ENCODE results near the gene FXYD2. TPM values are rescaled to one million over a fixed set of nuclear protein-coding genes. Genes with fewer than 3 reads are reported as not detected.

FXYD2 gene
- total RNA-seq, 1 experiment from 2014 or later, result not detected

DNA sequence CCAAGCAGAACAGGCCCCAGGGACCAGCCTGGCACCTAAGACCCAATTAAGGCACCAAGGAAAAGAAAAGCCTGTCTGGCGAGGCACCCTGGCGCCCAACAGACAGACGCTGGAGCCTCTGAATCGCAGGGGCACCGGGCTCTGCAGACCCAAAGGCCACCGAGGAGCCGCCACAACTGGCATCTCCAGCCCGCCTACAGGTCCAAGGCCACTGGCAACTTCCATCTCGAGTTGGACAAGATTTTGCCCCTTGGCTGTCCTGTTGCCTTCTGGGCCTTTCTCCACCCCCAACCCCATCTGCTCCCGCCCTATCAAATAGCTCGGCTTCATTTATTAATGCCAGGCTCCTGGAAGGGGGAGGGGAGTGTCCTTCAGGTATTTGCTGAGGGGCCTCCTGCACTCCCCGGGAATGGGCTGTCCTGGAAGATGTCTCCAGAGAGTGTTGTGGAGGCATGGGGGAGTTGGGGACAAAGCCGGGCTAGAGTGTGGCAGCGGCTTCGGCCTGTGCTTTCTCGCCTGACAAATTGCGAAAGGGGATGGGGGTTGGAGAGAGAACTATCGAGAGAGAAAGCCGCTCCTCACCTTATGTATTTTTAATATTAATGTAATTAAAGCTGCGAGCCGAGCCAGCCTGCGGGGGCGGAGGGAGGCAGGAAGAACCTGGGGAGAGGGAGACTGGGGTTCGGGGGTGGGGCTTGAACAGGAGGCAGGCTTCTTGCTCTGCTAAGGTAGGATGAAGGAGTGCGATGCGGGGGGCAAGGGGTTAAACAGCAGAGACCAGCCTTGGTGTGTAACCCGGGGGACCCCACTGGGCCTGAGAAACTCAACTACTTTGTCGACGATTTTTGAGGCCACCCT lies 29.5 kb downstream of the FXYD2 start:
- no TSS peak for BruUV-seq (replicated peaks)
- ChIA-PET CTCF (interaction anchor here (0.6 kb wide), 1 partner anchor 14 kb away, joined by 4 read pairs; no protein-coding TSS in a partner anchor), POLR2A (ENCODE audit: unreplicated experiment) (no interaction called here)
- H3K36me3 ChIP-seq (ENCODE audit: low read depth), result no peaks in the 10 kb centered on the region
- no peak overlapping the region for H2AFZ ChIP-seq
- H3K27me3 ChIP-seq (ENCODE audit: insufficient read depth, low read depth), result peaks cover 80% of the 10 kb centered on the region
- no peak for TF ChIP-seq EZH2 (IDR thresholded peaks at IDR 0.05; ENCODE audit: low read depth)
- TF ChIP-seq, protein P1, sequence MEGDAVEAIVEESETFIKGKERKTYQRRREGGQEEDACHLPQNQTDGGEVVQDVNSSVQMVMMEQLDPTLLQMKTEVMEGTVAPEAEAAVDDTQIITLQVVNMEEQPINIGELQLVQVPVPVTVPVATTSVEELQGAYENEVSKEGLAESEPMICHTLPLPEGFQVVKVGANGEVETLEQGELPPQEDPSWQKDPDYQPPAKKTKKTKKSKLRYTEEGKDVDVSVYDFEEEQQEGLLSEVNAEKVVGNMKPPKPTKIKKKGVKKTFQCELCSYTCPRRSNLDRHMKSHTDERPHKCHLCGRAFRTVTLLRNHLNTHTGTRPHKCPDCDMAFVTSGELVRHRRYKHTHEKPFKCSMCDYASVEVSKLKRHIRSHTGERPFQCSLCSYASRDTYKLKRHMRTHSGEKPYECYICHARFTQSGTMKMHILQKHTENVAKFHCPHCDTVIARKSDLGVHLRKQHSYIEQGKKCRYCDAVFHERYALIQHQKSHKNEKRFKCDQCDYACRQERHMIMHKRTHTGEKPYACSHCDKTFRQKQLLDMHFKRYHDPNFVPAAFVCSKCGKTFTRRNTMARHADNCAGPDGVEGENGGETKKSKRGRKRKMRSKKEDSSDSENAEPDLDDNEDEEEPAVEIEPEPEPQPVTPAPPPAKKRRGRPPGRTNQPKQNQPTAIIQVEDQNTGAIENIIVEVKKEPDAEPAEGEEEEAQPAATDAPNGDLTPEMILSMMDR (conservative IDR thresholded peaks at IDR 0.05), result no peak
- H3F3A ChIP-seq (ENCODE audit: insufficient read depth, low read depth), result no peaks in the 10 kb centered on the region
- H3K4me2 ChIP-seq, result no peak overlapping the region
- no peaks in the 10 kb centered on the region for H3K9me3 ChIP-seq (ENCODE audit: insufficient read depth, low read depth)
- no peaks in the 10 kb centered on the region for H3K4me1 ChIP-seq (replicated peaks; ENCODE audit: insufficient read depth)
- intact Hi-C loops (cut with micrococcal nuclease; ENCODE audit: unreplicated experiment), result no loop called here
- H3K4me3 ChIP-seq, result no peak overlapping the region
- H3K79me2 ChIP-seq (ENCODE audit: low read depth), result no peaks in the 10 kb centered on the region
- H3K9me2 ChIP-seq (ENCODE audit: insufficient read depth), result no peaks in the 10 kb centered on the region
- no peaks in the 10 kb centered on the region for H4K20me1 ChIP-seq (ENCODE audit: insufficient read depth)
- DNase-seq, result no peak
- H3K27ac ChIP-seq, result no peak overlapping the region

DNA sequence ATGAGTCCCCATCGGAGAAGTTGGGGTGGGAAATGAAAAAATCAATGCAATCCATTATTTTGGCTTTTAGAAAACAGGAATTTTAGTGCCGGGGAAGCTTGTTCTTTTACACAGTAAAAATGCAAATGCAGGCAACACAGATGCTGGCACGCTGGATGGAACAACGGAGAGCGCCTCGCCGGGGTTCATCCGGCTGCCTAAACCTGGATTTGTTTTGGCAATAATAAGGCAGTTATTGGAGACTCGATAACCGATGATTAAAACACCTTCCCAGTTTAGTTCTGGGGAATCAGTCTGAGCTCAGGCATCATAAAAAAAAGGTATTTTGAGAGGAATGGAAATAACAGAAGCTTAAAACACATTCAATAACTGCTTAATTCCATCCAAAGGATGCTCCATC lies 30.4 kb downstream of the FXYD2 start:
- CTCF ChIA-PET, result no interaction called here
- H3K4me2 ChIP-seq, result no peak overlapping the region

DNA sequence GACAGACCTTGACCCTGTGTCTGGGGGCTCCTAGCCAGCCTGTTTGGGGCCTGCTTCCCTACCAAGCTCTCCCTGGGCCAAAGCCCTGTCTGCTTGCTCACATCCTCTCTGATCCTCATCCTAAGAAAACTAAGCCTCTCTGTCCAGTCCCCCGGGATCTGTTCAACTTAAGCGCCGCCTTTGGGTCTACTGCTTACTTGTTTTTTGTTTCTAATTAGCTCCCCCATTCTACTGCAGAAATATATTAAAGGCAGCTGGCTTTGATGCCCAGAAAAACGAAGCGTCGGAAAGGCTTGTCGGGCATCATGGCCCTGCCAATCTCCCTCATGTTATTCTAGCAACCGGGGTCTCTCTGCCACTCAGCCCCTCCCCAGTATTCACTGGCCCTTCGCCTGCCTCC lies 31.0 kb downstream of the FXYD2 start:
- POLR2A ChIA-PET (ENCODE audit: unreplicated experiment), result no interaction called here
- Histone ChIP-seq H3K9me3 (ENCODE audit: insufficient read depth, low read depth) (no peaks in the 10 kb centered on the region), H3K4me2 (no peak overlapping the region), H3K36me3 (ENCODE audit: low read depth) (no peaks in the 10 kb centered on the region), H3K9me2 (ENCODE audit: insufficient read depth) (no peaks in the 10 kb centered on the region), H2AFZ (no peak overlapping the region), H3K79me2 (ENCODE audit: low read depth) (no peaks in the 10 kb centered on the region), H3K27ac (no peak overlapping the region), H3F3A (ENCODE audit: insufficient read depth, low read depth) (no peaks in the 10 kb centered on the region), H4K20me1 (ENCODE audit: insufficient read depth) (no peaks in the 10 kb centered on the region), H3K4me1 (replicated peaks; ENCODE audit: insufficient read depth) (no peaks in the 10 kb centered on the region), H3K27me3 (ENCODE audit: insufficient read depth, low read depth) (peaks cover 80% of the 10 kb centered on the region), H3K4me3 (no peak overlapping the region)
- CTCF ChIA-PET, result interaction anchor here (0.7 kb wide), 1 partner anchor 133 kb away, joined by 3 read pairs; no protein-coding TSS in a partner anchor
- BruUV-seq (replicated peaks), result no TSS peak
- DNase-seq, result no peak
- intact Hi-C loops (cut with micrococcal nuclease; ENCODE audit: unreplicated experiment), result no loop called here
- TF ChIP-seq EZH2 (IDR thresholded peaks at IDR 0.05; ENCODE audit: low read depth), result no peak
- TF ChIP-seq, protein P1 (conservative IDR thresholded peaks at IDR 0.05), result no peak

More for the DNA sequence above, 30.4 kb downstream of the FXYD2 start:
- H2AFZ ChIP-seq, result no peak overlapping the region
- no peaks in the 10 kb centered on the region for H3K9me3 ChIP-seq (ENCODE audit: insufficient read depth, low read depth)
- no peaks in the 10 kb centered on the region for H4K20me1 ChIP-seq (ENCODE audit: insufficient read depth)
- no peak for DNase-seq
- no TSS peak for BruUV-seq (replicated peaks)
- no peaks in the 10 kb centered on the region for H3K9me2 ChIP-seq (ENCODE audit: insufficient read depth)
- H3F3A ChIP-seq (ENCODE audit: insufficient read depth, low read depth), result no peaks in the 10 kb centered on the region
- no peaks in the 10 kb centered on the region for H3K4me1 ChIP-seq (replicated peaks; ENCODE audit: insufficient read depth)
- POLR2A ChIA-PET (ENCODE audit: unreplicated experiment), result no interaction called here
- H3K79me2 ChIP-seq (ENCODE audit: low read depth), result no peaks in the 10 kb centered on the region
- no peak overlapping the region for H3K27ac ChIP-seq
- no peaks in the 10 kb centered on the region for H3K36me3 ChIP-seq (ENCODE audit: low read depth)
- TF ChIP-seq, protein P1 (conservative IDR thresholded peaks at IDR 0.05), result no peak
- no peak for TF ChIP-seq EZH2 (IDR thresholded peaks at IDR 0.05; ENCODE audit: low read depth)
- H3K4me3 ChIP-seq, result no peak overlapping the region
- intact Hi-C loops (cut with micrococcal nuclease; ENCODE audit: unreplicated experiment), result no loop called here
- peaks cover 80% of the 10 kb centered on the region for H3K27me3 ChIP-seq (ENCODE audit: insufficient read depth, low read depth)

Data from PC-9 (cell line).